Bladder microvascular endothelial cell (primary cell): ENCODE measurements around the gene SFXN4. TPM values are rescaled to one million over a fixed set of nuclear protein-coding genes. Genes with fewer than 3 reads are reported as not detected.

Experiments
- total RNA-seq: library from RNA; depleted of rRNA; stranded (reverse); fragments of >200 nt; gene quantifications from 2 replicates; pipeline ENCODE4 v1.2.3, GENCODE V29; 2014

Gene SFXN4
- 9.4 and 10.2 TPM in 2 replicates for total RNA-seq

GRCh38 chr10:119165171-119166117 is at the start of gene SFXN4:
TSS of gene SFXN4 (minus strand) at chr10:119165714. CDS start at chr10:119165647, 67 bp downstream.

GRCh38 chr10:119207366-119207666 is 41.8 kb upstream of the SFXN4 start, which contains the start of gene GRK5:
TSS of gene GRK5 (plus strand) at chr10:119207571. CDS start at chr10:119207918, 347 bp downstream.

GRCh38 chr10:119178372-119179119 is 13.0 kb upstream of the SFXN4 start, which contains the start of gene PRDX3:
TSS of gene PRDX3 (minus strand) at chr10:119178812. CDS start at chr10:119178790, 22 bp downstream.

GRCh38 chr10:119103903-119104653 is 61.4 kb downstream of the SFXN4 start, which contains the start of gene DENND10:
TSS of gene DENND10 (plus strand) at chr10:119104113. CDS start at chr10:119104143, 30 bp downstream.

Other genes with a start within 250 kb of the SFXN4 start
- gene NANOS1, start 136.0 kb downstream of the SFXN4 start, total RNA-seq: 0.16 and 0.25 TPM in 2 replicates
- 59.1 and 136 TPM in 2 replicates for gene EIF3A, start 84.9 kb downstream of the SFXN4 start, total RNA-seq
- gene DENND10, start 61.6 kb downstream of the SFXN4 start, total RNA-seq: 44.0 and 65.1 TPM in 2 replicates
- 130 and 153 TPM in 2 replicates for gene PRDX3, start 13.1 kb upstream of the SFXN4 start, total RNA-seq
- 37.6 and 41.5 TPM in 2 replicates for gene GRK5, start 41.9 kb upstream of the SFXN4 start, total RNA-seq